SKM-1 (cell line): ENCODE results near the gene PCIF1.

Source experiments
- DNase-seq: peaks from one replicate; lab custom pipeline; 2025; ENCODE audit not compliant: unreplicated experiment; lab: John Stamatoyannopoulos, UW

Gene PCIF1

DNA sequence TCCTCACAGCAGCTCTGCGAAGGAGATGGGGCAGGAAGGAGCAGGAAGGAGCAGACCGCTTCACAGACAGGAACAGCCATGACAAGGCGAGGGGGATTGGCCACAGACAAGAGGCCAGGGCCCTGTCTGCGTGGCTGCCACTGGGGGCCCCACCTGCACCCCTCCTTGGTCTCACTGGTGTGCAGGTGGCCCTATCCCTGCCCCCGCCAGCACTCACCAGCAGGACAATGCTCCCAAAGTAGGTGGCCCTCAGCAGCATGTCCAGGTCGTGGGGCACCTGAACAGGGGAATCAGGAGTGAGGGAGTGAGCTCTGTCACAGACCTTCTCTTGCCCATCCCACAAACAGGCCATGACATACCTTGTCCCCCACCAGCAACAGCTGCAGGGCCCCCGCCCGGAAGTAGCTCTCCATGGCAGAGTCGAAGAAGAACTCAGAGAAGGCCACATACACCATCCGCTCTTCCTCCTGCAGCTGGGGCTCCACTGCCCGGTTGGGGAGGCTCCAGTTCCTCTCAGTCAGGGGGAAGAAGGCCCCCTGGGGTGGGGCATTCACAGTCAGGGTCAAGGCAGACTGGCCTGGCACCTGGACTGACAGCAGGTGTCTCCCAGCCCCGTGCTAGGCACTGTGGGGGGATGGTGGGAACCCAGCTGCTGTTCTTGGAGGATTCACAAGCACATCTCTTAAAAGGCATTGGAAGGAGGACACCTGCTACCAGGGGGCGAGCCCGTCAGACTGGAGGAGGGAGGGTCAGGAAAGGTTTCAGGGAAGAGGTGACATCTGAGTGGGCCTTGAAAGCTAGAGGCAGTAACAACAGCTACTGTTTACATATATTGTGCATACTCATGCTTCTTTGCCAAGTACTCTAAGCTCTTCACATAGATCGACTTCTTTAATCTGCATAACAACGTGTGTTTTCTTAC, 29.6 kb upstream of the PCIF1 start:
- no peak for DNase-seq

DNA sequence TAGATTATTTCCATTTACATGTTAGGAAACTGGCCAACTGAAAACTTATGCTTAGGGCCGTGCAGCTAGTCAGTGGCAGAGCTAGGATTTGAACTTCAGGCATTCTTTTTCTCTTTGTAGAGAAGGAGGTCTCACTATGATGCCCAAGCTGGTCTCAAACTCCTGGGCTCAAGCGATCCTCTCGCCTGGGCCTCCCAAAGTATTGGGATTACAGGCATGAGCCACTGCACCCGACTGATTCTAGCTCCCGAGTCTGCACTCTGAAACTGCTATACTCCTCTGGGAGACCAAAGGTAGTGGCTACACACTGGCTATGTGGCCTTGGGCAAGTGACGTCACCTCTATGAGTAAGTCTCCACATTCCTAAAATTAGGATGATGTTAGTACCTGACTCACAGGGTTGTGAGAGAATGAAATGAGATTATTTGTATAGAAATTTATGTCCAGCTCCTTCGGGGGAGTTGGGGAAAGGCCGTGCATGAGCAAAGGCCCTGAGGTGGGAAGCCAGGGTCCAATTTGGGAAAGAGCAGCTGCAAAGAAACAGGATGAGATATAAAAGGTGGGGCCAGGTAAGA, 28.9 kb upstream of the PCIF1 start:
- no peak for DNase-seq

DNA sequence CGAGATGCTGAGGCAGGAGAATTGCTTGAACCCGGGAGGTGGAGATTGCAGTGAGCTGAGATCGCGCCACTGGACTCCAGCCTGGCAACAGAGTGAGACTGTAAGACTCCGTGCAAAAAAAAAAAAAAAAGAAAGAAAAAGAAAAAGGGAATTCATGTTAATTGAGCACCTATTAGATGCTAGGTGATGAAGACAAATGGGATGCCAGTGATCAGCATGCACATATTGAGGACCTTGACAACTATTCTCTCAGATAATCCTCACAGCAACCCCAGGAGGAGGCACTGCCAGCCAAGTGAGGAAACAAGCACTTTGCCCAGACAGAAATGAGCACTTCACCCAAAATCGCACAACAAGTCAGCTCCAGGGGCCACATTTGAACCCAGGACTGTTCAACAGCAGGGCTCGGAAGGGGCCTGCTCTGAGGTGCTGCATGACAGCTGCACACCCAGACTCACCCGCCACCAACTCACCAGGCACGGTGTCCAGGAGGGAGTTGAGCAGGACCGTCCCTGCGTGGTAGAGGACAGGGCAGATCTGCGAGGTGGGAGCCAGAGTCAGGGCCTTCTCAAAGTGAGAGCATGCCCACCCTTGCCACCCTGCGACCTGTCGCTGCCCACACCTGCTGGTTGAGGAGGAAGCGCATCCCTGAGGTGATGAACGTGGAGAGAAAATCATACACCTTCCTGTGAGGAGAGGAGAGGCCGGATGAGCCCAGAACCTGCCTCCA, 27.1 kb upstream of the PCIF1 start:
- DNase-seq, result no peak

DNA sequence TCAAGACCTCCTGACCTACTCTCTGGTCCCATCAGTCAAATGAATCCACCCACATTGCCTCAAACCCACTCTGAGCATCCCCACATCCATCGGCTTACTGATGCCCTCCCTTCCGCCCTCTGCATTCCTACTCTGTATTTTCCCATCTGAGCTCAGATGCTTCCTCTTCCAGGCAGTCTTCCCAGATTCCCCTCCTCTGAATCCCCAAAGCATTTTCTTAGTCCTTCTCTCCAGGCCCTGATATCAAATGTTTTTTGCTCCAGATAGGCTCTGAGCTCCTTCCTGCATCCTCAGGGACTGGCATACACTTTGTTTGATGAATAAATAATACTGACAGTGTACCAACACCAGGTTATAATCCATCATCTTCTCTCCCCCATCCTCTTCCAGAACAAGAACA, 26.4 kb upstream of the PCIF1 start:
- no peak for DNase-seq

DNA sequence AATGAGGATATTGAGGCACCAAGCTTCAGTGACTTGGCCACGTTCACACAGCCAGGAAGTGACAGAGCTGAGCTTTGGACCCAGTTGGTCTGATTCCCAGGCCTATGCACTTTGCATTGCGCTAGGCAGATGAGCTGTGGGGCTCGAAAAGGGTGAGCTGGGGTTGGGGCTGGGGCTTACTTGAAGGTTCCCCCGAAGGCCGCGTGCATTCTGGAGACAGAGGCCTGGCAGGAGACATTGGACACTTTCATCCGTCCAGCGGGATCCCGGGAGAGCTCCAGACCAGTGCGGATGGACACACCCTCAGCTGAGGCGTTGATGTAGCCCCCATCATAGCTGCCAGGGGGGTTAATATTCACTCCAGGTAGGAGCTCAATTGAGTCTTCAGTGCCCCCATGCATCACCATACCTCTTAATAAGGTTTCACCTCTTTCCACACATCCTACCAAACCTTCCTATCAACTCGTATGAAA, 25.1 kb upstream of the PCIF1 start:
- no peak for DNase-seq

DNA sequence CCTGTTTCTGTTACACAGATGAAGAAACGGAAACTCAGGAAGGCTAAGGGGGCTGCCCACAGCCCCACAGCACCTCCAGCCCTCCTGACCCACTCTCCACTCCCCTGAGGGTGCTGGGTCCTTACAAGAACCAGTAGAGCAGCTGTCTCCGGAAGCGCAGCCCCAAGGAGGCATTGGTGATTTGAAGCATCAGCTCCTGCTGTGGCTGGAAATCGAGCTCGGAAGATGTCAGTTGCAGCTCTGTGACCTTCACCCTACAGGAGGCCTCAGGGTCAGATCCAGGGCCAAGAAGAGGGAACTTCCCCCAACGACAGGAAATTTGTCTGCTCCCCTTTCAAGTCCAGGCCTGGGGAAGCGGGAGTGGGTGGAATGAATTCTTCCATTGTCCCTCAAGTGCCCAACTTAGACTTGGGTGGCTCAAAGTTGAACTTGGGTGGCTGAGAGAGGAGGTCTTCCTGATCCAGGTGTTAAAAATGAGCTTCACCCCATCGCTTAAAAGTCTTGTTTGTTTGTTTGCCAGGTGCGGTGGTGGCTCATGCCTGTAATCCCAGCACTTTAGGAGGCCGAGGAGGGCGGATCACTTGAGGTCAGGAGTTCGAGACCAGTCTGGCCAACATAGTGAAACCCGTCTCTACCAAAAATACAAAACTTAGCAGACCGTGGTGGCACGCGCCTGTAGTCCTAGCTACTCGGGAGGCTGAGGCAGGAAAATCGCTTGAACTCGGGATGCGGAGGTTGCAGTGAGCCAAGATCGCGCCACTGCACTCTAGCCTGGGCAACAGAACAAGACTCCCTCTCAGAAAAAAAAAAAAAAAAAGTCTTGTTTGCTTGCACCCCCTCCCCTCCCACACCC, 24.4 kb upstream of the PCIF1 start:
- DNase-seq, result no peak

DNA sequence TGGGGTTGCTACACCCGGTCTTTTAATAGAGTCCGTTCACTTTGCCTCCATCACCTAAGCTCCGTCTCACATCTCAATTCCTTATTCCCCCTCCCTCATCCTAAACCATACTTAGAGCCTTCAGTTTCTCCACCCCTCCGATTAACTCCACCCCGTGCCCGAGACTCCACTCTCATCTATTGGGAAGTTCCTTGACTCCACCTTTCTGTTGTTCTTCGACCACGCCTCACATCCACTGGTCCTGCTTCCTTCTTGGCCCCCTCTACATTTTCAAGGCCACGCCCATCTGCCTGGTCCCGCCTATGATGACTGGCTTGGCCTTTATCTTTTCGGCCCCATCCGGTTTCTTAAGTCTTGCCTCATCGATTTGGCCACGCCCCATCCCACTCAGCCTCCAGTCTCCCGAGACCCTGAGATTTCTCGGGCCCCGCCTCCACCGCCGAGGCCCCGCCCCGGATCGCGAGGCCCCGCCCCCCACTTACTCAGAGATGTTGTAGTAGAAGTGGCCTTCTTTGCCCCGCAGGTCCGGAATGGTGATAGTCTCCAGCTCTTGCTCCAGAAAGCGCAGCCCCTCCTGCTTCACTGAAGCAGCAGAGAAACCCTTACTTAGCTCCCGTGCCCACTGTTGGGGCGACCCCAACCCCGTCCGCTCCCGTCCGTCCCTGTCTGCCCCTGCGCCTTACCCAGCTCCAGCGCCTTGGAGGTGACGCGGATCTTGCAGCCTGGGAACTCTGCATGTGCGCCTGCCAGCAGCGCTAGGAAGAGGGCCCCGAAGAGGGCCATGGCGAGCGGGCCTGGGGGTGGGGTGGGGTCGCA, 23.6 kb upstream of the PCIF1 start:
- peak; percentile 98 for DNase-seq

DNA sequence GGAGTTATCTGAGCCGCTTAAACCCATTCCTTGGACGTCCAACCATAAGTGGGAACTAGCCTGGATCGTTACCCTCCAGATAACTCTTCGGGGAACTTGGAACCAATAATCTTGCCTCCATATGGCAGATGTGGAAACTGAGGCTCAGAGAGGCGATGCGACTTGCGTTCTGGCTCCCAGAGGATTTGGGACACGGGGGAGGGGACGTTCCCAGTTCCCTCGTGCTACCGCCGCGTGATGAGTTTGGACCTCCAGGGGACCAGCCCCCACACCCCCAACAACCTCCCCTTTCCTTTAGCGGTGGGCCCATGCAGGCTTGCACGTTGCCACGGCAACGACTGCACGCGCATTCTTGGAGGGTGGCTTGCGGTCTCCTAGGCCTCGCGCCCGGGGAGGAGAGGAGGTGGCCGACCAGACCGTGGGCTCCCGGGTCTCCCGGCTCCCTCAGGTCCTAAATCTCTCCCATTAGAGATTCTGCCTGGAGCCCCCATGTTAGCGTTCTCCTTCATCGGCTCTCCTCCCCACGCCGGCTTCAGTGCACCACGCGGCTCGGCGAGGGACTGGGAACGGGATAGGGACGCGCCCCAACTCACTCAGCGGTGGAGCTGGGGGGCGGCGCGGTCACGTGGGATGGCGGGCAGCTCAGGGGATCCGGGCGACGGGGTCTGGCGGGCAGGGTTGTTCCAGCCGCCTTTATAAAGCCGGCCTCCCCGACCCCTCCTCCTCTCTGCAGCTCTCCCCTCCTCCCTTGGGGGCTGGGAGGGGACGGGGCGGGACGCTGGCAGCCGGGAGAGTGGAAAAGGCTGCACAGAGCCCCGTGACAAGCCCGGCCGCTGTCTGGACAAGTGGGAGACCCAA, 22.8 kb upstream of the PCIF1 start, which contains the start of gene PLTP:
PLTP (minus strand) TSS at position 670 of the 858 bp plus-strand sequence. CDS start 703 bp downstream, outside the sequence.
- no peak for DNase-seq

DNA sequence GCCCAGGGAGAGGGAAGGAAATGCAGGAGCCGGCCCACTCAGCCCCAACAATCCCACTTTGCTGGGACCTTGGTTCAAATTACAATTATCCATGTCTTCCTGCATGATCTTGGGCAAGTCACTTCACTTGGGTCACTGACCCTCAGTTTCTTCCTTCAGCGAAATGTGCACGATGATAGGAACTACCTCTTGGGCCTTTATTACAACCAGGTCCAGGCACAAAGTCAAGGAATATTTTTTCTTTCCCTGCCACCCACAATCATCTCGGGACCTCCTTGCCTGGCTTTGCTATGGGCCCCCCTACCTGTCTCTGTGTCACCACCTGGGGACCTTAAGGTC, 22.2 kb upstream of the PCIF1 start:
- DNase-seq, result no peak

DNA sequence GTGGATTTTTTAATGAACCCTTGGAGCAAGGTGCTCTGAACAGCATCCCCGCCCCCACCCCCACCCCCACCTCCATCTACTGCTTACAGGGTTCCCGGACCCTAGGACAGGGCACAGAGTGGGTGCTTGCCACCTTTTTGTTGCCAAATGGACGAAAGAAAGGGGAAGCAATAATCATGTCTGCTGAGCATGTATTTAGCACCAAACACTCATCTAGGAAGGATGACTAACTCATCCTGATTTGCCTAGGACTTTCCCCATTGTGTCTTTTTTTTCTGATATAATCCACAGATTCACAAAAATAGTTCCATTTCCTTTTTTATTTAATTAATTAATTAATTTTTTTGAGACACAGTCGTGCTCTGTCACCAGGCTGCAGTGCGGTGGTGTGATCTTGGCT, 21.4 kb upstream of the PCIF1 start:
- no peak for DNase-seq

DNA sequence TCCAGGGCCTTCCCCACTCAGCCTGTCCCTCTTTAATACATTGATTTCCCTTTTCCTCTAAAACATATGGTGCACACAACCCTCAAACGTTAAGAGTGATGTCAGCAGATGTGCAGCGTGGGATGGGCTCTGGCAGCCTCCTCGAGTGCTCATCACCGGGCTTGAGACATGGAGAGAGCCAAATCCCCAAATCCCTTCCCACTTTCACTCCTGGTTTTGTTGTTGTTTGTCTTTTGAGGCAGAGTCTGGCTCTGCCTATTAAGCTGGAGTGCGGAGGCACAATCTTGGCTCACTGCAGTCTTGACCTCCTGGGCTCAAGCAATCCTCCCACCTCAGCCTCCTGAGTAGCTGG, 16.7 kb upstream of the PCIF1 start:
- no peak for DNase-seq

DNA sequence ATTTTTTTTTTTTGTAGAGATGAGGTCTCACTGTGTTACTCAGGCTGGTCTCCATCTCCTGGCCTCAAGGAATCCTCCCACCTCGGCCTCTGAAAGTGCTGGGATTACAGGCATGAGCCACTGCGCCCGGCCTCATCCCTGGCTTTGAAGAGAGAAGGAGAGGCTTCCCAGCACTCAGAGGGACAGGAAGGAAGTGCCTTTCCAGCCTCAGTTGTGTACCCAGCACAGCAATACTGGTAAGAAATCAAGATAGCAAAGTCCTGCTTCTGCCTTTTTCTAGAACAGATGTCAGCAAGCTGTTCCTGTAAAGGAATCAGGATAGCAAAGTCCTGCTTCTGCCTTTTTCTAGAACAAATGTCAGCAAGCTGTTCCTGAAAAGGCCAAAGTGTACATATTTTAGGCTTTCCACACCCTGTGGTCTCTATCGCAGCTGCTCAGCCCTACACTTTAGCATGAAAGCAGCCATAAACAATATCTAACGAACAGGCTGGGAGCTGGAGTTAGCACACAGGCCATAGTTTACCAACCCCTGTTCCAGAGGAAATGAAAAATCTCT, 16.2 kb upstream of the PCIF1 start:
- DNase-seq, result no peak

DNA sequence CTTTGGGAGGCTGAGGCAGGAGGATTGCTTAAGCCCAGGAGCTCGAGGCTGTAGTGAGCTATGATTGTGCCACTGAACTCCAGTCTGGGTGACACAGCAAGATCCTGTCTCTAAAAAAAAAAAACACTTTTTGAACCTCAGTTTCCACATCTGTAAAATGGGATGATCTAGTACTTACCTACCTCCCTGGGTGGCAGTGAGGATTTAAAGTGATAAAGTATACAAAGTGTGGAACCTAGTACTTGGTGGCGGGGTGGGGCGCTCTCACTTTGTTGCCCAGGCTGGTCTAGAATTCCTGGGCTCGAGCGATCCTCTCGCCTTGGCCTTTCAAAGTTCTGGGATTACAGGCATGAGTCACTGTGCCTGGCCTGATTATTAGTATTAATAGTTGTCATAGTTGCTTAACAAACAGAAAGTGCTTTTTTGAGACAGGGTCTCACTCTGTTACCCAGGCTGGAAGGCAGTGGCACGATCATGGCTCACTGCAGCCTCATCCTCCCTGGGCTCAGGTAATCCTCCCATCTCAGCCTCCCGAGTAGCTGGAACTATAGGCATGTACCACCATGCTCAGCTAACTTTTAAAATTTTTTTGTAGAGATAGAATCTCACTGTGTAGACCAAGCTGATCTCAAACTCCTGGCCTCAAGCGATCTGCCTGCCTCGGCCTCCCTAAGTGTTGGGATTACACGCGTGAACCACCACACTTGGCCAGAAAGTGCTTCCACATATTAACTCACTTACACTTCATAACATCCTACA, 15.5 kb upstream of the PCIF1 start:
- DNase-seq, result no peak

DNA sequence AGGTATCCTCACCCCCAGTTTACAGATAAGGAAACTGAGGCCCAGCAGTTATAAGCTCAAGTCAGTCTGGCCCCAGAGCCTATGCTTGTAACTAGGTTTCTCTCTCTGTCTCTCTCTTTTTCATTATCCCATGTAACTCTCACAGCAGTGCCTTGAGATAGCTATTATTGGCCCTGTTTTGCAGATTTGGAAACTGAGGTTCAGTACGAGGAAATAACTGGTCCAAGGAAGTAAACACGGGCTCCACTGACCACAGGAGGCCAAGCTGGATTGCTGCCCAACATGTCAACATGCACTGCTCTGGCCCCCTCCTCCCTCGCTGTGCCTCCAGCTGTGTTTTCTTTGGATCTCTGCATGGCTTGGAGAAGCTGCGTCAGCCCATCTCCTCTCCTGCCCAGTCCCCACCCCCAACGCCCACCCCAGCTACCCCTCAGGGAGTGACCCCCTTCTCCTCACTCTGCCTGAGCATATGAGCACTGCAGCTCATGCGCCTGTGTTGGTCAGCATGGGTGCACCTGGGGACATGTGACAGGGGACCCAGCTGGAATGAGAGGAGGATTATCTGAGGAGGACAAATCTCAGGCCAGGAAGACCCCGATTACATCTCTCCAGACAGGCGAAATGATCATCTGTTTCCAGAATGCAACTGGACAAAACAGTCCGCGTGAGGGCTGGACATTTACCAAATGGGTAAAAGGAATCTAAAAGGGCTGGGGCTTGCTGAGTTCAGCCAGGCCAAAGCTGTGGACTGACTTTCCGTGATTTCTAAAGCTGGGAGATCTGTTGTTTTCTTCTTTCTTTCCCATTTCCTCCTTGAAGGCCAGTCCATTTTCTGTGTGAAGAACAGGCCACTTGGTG, 14.7 kb upstream of the PCIF1 start:
- DNase-seq, result no peak

DNA sequence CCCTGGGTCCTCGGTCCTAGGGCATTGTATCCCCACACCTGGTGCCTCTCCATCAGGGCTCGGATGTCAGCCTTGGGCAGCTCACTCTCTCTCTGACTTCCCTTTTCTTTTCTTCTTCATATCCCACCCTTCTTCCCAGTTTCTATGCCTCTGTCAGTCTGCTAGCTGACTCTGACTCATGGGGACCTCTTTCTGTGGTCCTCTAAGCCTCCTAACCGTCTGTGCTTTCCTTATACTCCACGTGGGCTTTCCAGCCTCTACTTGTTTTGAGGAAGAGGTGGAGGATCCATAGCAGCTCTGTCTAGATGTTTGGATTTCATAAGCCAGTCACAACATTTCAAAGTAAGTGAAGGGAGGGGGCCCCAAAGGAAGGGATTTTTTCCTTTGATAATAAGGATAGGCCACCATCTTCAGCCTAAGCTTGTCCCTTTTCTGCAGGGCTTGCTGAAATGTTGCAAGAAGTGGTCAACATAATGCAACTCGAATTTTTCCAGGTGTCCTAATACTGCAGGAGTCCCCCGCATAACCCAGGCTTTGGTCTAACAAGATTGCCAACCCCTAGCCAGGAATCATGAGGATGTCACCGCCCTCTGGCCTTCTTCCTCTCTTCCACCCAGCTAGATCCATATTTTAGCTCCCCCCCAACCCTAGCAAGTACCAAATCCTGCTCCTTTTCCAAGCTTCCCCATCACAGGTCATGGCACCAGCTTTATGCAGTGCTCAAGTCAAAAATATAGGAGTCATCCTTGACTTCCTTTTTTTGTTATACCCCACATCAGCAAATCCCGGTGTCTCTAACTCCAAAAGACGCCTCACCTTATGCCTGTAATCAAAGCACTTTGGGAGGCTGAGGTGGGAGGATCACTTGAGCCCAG, 13.8 kb upstream of the PCIF1 start:
- DNase-seq, result no peak
